Loucy (cell line): Measurements from ENCODE around the gene SFSWAP.

Experiments
- CTCF ChIP-seq: fragments of 200-600 bp; sonication (generic); conservative IDR thresholded peaks from 2 replicates; pipeline ENCODE4 v1.5.1; 2014; ENCODE audit warnings: mild to moderate bottlenecking, antibody characterized with exemption, low read length
- EZH2phosphoT487 ChIP-seq: fragments of 200-600 bp; IDR thresholded peaks from 2 replicates; pipeline ENCODE4 v1.6.1; 2018; ENCODE audit warnings: antibody characterized with exemption, mild to moderate bottlenecking, moderate library complexity, borderline replicate concordance

GRCh38 chr12:131738196-131738595, 27.3 kb downstream of the SFSWAP start:
- TF ChIP-seq CTCF (no peak), EZH2phosphoT487 (no peak)
